ENCODE data around the gene EXO1. TPM values are rescaled to one million over a fixed set of nuclear protein-coding genes. Genes with fewer than 3 reads are reported as not detected.
"Not testable (repeated sequence)": the region's sequence is repeated elsewhere in the genome, so short reads cannot be mapped to it uniquely, and the experiment has no call there.

EXO1 gene
- total RNA-seq, 3 donors from 2014 or later, result 2.0 to 7.4 (median 2.1) TPM

- H3K9me3 ChIP-seq, result no peaks in the 10 kb centered on the region
- peaks cover 11% of the 10 kb centered on the region for H3K4me1 ChIP-seq (ENCODE audit: low read depth)
- no peak for TF ChIP-seq CTCF (IDR thresholded peaks at IDR 0.05)
- intact Hi-C loops (cut with DNase I, micrococcal nuclease), result no loop called here
- H3K36me3 ChIP-seq (ENCODE audit: low read depth), result no peaks in the 10 kb centered on the region
- ATAC-seq (no peak), DNase-seq (no peak)
- H3K4me3 ChIP-seq, result no peak overlapping the region
These were observed 811 bp downstream of the EXO1 start for GRCh38 chr1:241848686-241849344.

- ATAC-seq, result no peak
These were observed 1.3 kb downstream of the EXO1 start for GRCh38 chr1:241849345-241849695.

GRCh38 chr1:241855545-241856140 is 7.6 kb downstream of the EXO1 start:
- intact Hi-C loops (cut with DNase I, micrococcal nuclease); H3K4me1 ChIP-seq (ENCODE audit: low read depth); H3K9me3 ChIP-seq; H3K4me3 ChIP-seq; H3K36me3 ChIP-seq (ENCODE audit: low read depth); ATAC-seq: not testable (repeated sequence)
- DNase-seq, result peak in 1 of 3 donors; percentile 44

More at GRCh38 chr1:241849345-241849695, 1.3 kb downstream of the EXO1 start:
- Histone ChIP-seq H3K9me3 (no peaks in the 10 kb centered on the region), H3K4me1 (ENCODE audit: low read depth) (peaks cover 11% of the 10 kb centered on the region), H3K36me3 (ENCODE audit: low read depth) (no peaks in the 10 kb centered on the region), H3K4me3 (no peak overlapping the region)
- DNase-seq, result no peak
- no peak for TF ChIP-seq CTCF (IDR thresholded peaks at IDR 0.05)
- intact Hi-C loops (cut with DNase I, micrococcal nuclease), result no loop called here

GRCh38 chr1:241857131-241857530 is 9.1 kb downstream of the EXO1 start:
- Histone ChIP-seq H3K36me3 (ENCODE audit: low read depth) (no peaks in the 10 kb centered on the region), H3K9me3 (no peaks in the 10 kb centered on the region), H3K4me1 (ENCODE audit: low read depth) (no peaks in the 10 kb centered on the region), H3K4me3 (no peak overlapping the region)
- intact Hi-C loops (cut with DNase I, micrococcal nuclease), result no loop called here
- no peak for TF ChIP-seq CTCF (IDR thresholded peaks at IDR 0.05)
- no peak for ATAC-seq
- DNase-seq, result no peak

- H3K4me3 ChIP-seq, result no peak overlapping the region
- ATAC-seq (no peak), DNase-seq (no peak)
- H3K4me1 ChIP-seq (ENCODE audit: low read depth), result no peaks in the 10 kb centered on the region
- H3K36me3 ChIP-seq (ENCODE audit: low read depth), result no peaks in the 10 kb centered on the region
- no peaks in the 10 kb centered on the region for H3K9me3 ChIP-seq
- no peak for TF ChIP-seq CTCF (IDR thresholded peaks at IDR 0.05)
- intact Hi-C loops (cut with DNase I, micrococcal nuclease), result no loop called here
These were observed 12.9 kb downstream of the EXO1 start for GRCh38 chr1:241860922-241861321.

GRCh38 chr1:241869022-241869421 is 21.0 kb downstream of the EXO1 start:
- H3K4me1 ChIP-seq (ENCODE audit: low read depth), result no peaks in the 10 kb centered on the region
- no peaks in the 10 kb centered on the region for H3K36me3 ChIP-seq (ENCODE audit: low read depth)
- no peak for ATAC-seq
- H3K9me3 ChIP-seq, result no peaks in the 10 kb centered on the region
- no peak overlapping the region for H3K4me3 ChIP-seq
- intact Hi-C loops (cut with DNase I, micrococcal nuclease), result no loop called here
- no peak for TF ChIP-seq CTCF (IDR thresholded peaks at IDR 0.05)
- no peak for DNase-seq

All from mucosa of descending colon (tissue), 3 donors.